Tibial nerve (tissue), 4 donors: Measurements from ENCODE around the gene KRT82.

ENCODE experiments used
- CTCF ChIP-seq, 5 experiments: fragments of 200-600 bp in 3 of 5; fragments of 450-650 bp in 2 of 5; sonication (generic) in 3 of 5; IDR thresholded peaks; one replicate each; pipeline ENCODE4 v1.5.1; 2016 to 2019; ENCODE audit warnings: antibody characterized with exemption in 5 of 5, mild to moderate bottlenecking in 3 of 5, moderate library complexity in 2 of 5
- EP300 ChIP-seq, 2 donors: sonication (generic); formaldehyde crosslinking; IDR thresholded peaks; one replicate each; pipeline ENCODE4 v1.6.1; 2017; ENCODE audit warnings: antibody characterized with exemption in 2 of 2, mild to moderate bottlenecking in 1 of 2
- POLR2A ChIP-seq, 2 donors: fragments of 450-650 bp; IDR thresholded peaks; one replicate each; pipeline ENCODE4 v1.6.1; 2017; ENCODE audit warnings: antibody characterized with exemption in 2 of 2, mild to moderate bottlenecking in 2 of 2, moderate library complexity in 2 of 2

- TF ChIP-seq CTCF (IDR thresholded peaks at IDR 0.05) = no peak
- TF ChIP-seq POLR2A (IDR thresholded peaks at IDR 0.05) = no peak
- TF ChIP-seq EP300 (IDR thresholded peaks at IDR 0.05) = no peak
Measured at GRCh38 chr12:52347551-52348510, 58.3 kb downstream of the KRT82 start.
